Spleen (tissue), 7 donors: Measurements from ENCODE around the gene BCO1.

Experiments
- CTCF ChIP-seq, 11 experiments: fragments of 200-600 bp in 7 of 11; fragments of 450-650 bp in 4 of 11; sonication (generic) in 4 of 11; IDR thresholded peaks in 8 of 11; conservative IDR thresholded peaks in 3 of 11; 1 replicate in 7 of 11; 2 replicates in 4 of 11; pipeline versions ENCODE4 v1.4.0 to v1.8.0; 2016 to 2021; ENCODE audit warnings: antibody characterized with exemption in 11 of 11, inconsistent platforms in 4 of 11, mild to moderate bottlenecking in 1 of 11
- POLR2A ChIP-seq, 3 donors: fragments of 450-650 bp; IDR thresholded peaks; one replicate each; pipeline ENCODE4 v1.5.1; 2017; ENCODE audit warnings: antibody characterized with exemption in 3 of 3, mild to moderate bottlenecking in 1 of 3
- donor health status: DM: no; HTN: no; CAD: no; lungs with moderate emphysema.
- donor health status: DM: no; HTN: no; CAD: no.
- donor health status: DM: no; HTN: no; CAD: no.

GRCh38 chr16:81311762-81312161, 73.3 kb downstream of the BCO1 start:
- TF ChIP-seq POLR2A (IDR thresholded peaks at IDR 0.05): no peak
- TF ChIP-seq CTCF (IDR thresholded peaks at IDR 0.05 in 8 of 11, conservative IDR thresholded peaks at IDR 0.05 in 3 of 11): no peak
